PC-9 (cell line): ENCODE results near the gene FAM83C.

Experiments used
- EZH2 ChIP-seq: fragments of 200-600 bp; sonication (generic); IDR thresholded peaks from 2 replicates; pipeline ENCODE4 v1.8.0; 2017; ENCODE audit warnings: antibody characterized with exemption, low read depth
- TF ChIP-seq, protein P1 (sequence below): fragments of 200-600 bp; sonication (generic); conservative IDR thresholded peaks from 2 replicates; pipeline ENCODE4 v1.6.1; 2017; ENCODE audit warnings: mixed run types, antibody characterized with exemption, mild to moderate bottlenecking, moderate library complexity

DNA sequence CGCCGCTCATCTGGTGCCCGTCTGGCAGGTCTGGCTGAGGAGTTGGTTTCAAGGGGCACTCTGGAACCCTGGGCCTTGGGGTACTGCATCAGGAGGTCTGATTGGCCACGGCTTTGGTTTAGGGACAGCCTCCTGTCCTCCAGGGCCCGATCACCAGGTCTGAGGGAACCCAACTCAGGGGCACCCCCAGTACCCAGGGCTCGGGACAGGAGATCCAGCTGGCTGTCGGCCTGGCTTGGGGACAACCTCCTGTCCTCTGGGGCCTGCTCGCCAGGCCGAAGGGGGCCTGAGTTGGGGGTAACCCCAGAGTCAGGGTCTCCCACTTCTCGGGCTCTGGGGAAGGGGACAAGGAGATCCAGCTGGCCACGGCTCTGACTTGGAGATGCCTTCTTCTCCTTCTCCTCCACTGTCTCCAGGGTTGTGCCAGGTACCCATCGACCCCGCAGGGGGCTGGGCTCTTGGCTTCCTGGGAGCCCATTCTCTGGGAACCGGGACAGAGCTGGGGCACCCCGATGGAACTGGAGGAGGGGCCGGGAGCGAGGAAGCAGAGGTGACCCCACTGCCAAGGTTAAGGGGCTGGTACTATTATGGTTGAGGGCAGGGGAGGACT is 5.2 kb downstream of the FAM83C start:
- TF ChIP-seq, protein P1, sequence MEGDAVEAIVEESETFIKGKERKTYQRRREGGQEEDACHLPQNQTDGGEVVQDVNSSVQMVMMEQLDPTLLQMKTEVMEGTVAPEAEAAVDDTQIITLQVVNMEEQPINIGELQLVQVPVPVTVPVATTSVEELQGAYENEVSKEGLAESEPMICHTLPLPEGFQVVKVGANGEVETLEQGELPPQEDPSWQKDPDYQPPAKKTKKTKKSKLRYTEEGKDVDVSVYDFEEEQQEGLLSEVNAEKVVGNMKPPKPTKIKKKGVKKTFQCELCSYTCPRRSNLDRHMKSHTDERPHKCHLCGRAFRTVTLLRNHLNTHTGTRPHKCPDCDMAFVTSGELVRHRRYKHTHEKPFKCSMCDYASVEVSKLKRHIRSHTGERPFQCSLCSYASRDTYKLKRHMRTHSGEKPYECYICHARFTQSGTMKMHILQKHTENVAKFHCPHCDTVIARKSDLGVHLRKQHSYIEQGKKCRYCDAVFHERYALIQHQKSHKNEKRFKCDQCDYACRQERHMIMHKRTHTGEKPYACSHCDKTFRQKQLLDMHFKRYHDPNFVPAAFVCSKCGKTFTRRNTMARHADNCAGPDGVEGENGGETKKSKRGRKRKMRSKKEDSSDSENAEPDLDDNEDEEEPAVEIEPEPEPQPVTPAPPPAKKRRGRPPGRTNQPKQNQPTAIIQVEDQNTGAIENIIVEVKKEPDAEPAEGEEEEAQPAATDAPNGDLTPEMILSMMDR: no peak
- TF ChIP-seq EZH2: no peak
